HG02852 (cell line): ENCODE results near the gene MKX.

ENCODE experiments used
- ATAC-seq: cut with Tn5 transposase; IDR thresholded peaks from one replicate; pipeline ENCODE4 v1.9.1; 2021; ENCODE audit warnings: mild to moderate bottlenecking, moderate library complexity; ENCODE audit not compliant: unreplicated experiment

The MKX gene

GRCh38 chr10:27743012-27743876 is 2.4 kb downstream of the MKX start:
- ATAC-seq: no peak

GRCh38 chr10:27742195-27743011 is 3.2 kb downstream of the MKX start:
- ATAC-seq: peak; percentile 95

GRCh38 chr10:27741173-27742091 is 4.2 kb downstream of the MKX start:
- no peak for ATAC-seq

GRCh38 chr10:27736396-27736795 is 9.2 kb downstream of the MKX start:
- ATAC-seq: no peak

- no peak for ATAC-seq
Observed at GRCh38 chr10:27730041-27730440, 15.6 kb downstream of the MKX start.

- no peak for ATAC-seq
Observed at GRCh38 chr10:27728338-27728737, 17.3 kb downstream of the MKX start.

GRCh38 chr10:27724287-27724686 is 21.3 kb downstream of the MKX start:
- no peak for ATAC-seq

- no peak for ATAC-seq
Observed at GRCh38 chr10:27723436-27723835, 22.2 kb downstream of the MKX start.

GRCh38 chr10:27720529-27720928 is 25.1 kb downstream of the MKX start:
- no peak for ATAC-seq

GRCh38 chr10:27719052-27719451 is 26.6 kb downstream of the MKX start:
- ATAC-seq: no peak

- ATAC-seq: no peak
Observed at GRCh38 chr10:27717861-27718260, 27.8 kb downstream of the MKX start.

GRCh38 chr10:27717224-27717623 is 28.4 kb downstream of the MKX start:
- ATAC-seq: no peak

- ATAC-seq: no peak
Observed at GRCh38 chr10:27716521-27716920, 29.1 kb downstream of the MKX start.

- ATAC-seq: no peak
Observed at GRCh38 chr10:27715505-27715904, 30.1 kb downstream of the MKX start.

- ATAC-seq: no peak
Observed at GRCh38 chr10:27714349-27714748, 31.3 kb downstream of the MKX start.

- no peak for ATAC-seq
Observed at GRCh38 chr10:27713941-27714340, 31.7 kb downstream of the MKX start.

- no peak for ATAC-seq
Observed at GRCh38 chr10:27710014-27710413, 35.6 kb downstream of the MKX start.

- ATAC-seq: no peak
Observed at GRCh38 chr10:27709304-27709703, 36.3 kb downstream of the MKX start.

GRCh38 chr10:27701938-27702537 is 43.6 kb downstream of the MKX start:
- ATAC-seq: no peak

- ATAC-seq: no peak
Observed at GRCh38 chr10:27699776-27700175, 45.8 kb downstream of the MKX start.

GRCh38 chr10:27698961-27699360 is 46.7 kb downstream of the MKX start:
- no peak for ATAC-seq
